SK-N-SH (cell line): ENCODE measurements around the gene RCOR3.

Source experiments
- CTCF ChIP-seq: fragments of 200-600 bp; sonication (generic); IDR thresholded peaks from 2 replicates; pipeline ENCODE4 v1.6.1; 2017; ENCODE audit warnings: antibody characterized with exemption, mild to moderate bottlenecking, moderate library complexity
- PBX3 ChIP-seq: IDR thresholded peaks from 2 replicates; pipeline ENCODE4; 2012

DNA sequence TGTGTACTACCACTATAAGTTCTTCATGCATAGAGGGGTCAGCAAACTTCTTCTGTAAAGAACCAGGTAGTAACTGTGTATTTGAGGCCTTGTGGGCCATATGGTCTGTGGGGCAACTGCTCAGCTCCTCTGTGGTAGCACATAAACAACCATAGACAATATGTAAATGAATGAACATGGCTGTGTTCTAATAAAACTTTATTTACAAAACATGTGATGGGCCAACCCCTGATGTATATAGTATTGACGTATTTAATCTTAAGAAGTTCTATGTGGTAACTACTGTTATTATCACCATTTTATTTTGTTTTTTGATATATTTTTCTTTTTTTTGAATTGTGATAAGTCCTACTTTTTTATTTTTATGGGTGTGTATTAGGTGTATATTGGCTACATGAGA, 82.8 kb downstream of the RCOR3 start:
- no peak for TF ChIP-seq CTCF
- no peak for TF ChIP-seq PBX3
